NCI-H128 (cell line): ENCODE results near the gene SIK3.
"Not testable (repeated sequence)": the region's sequence is repeated elsewhere in the genome, so short reads cannot be mapped to it uniquely, and the experiment has no call there.

ENCODE experiments used
- DNase-seq: peaks from one replicate; lab custom pipeline; 2025; ENCODE audit not compliant: unreplicated experiment; lab: John Stamatoyannopoulos, UW

The SIK3 gene

GRCh38 chr11:117050121-117050520 is 48.1 kb downstream of the SIK3 start:
- DNase-seq, result not testable (repeated sequence)

DNA sequence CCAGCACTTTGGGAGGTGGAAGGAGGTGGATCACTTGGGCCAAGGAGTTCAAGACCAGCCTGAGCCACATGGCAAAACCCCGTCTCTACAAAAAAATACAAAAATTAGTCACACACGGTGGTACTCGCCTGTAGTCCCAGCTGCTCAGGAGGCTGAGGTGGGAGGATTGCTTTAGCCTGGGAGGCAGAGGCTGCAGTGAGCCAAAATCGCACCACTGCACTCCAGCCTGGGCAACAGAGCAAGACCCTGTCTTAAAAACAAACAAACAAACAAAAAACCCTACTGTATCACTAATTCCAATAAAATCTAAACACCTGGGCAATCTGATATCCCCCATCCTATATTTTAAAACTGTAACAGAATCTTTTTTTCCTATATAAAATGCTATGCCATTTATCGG is 51.6 kb downstream of the SIK3 start:
- not testable (repeated sequence) for DNase-seq

- DNase-seq, result no peak
Measured at GRCh38 chr11:117045956-117046355, 52.3 kb downstream of the SIK3 start.

- no peak for DNase-seq
Measured at GRCh38 chr11:117045196-117045595, 53.0 kb downstream of the SIK3 start.

DNA sequence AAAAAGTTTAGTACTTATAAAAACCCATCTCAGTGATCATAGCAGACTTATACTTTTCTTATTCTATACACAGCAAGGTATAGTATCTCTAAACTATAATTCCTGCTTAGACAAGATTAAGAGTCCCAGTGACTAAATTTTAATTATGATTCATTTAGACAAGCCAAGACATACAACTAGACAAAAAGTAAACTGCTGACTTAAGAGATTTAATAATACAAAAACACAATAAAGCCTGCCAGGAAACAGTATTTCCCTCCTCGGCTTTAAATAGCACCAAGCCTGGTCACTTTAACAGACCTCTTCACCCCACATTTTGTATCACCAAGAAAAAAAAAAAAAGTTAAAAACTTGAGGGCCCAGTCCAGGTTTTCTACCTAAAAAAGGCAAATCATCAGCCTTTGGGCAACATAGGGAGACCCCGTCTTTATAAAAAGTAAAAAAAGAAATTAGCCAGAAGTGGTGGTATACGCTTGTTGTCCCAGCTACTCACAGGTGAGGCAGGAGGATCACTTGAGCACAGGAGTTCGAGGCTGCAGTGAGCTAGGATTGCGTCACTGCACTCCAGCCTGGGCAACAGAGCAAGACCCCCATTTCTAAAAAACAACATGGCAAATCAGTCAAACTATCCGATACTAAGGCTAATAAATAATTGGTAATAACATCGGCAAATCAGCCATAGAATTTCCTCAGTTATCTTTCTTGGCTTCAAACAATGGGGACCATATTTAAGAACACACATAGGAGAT is 53.8 kb downstream of the SIK3 start:
- no peak for DNase-seq

DNA sequence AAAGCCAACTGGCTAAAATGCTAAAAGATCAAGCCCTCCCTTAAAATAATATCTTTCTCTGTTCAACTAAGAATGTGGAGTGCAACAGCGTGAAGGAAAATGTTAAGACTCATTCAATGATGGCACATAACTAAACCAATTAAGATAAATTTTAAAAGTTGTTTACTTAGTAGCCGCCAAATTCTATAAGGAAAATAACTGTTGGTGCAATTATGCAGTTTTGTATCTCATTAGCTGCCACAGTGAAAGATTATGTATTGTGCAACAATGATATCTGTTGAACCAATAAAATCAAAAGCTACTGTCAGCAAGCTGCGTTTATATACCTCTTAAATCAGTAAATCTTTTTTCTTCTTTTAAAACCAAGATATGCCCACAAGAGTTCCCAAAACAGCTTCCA is 55.5 kb downstream of the SIK3 start:
- no peak for DNase-seq

- no peak for DNase-seq
Measured at GRCh38 chr11:117039900-117040299, 58.3 kb downstream of the SIK3 start.

DNA sequence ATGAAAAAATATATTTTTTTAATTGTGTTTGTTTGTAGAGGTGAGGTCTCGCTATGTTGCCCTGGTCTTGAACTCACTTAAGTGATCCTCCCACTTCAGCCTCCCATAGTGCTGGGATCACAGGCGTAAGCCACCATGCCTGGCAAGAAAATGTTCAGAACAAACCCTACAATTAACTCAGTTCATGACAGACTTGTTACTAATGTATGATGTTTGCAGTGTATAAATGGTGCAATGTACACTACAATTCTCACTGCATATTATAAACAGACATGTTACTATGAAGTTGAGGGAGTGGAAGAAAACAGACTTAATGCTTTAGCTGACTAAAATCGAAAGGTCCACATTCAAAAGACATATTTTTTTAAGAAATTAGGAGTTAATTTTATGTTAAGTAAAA is 59.0 kb downstream of the SIK3 start:
- no peak for DNase-seq

- DNase-seq, result no peak
Measured at GRCh38 chr11:117037975-117038350, 60.3 kb downstream of the SIK3 start.

DNA sequence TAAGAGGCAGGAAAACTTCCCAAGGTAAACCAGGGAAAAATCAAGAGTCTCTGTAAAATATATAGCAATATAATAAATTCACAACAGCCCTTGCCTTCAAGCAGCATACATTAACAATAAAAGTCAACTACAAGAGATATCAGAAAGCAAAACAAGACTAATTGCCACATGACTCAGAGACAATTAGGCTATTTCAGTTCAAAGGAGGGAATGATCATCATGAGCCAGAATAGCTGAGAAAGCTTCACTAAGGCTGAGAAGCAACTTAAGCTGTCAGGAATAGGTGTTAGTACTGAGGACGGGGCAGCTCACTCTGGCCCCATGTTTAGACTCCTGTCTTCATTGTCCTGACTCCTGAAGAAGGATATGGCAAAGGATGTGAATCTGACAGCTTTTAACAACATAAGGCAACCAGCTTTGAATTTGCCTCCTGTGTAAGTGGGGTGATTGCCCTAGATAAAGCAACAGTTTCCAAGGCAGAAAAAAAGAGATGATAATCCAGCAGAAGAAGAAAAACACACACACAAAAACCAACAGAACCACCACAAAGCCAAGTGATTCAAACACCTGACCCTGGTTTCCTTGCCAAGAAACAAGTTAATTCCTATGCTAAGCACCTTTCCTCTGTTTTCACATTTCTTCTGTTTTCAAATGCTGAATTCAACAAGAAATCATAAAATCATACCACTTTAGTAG is 60.8 kb downstream of the SIK3 start:
- no peak for DNase-seq

DNA sequence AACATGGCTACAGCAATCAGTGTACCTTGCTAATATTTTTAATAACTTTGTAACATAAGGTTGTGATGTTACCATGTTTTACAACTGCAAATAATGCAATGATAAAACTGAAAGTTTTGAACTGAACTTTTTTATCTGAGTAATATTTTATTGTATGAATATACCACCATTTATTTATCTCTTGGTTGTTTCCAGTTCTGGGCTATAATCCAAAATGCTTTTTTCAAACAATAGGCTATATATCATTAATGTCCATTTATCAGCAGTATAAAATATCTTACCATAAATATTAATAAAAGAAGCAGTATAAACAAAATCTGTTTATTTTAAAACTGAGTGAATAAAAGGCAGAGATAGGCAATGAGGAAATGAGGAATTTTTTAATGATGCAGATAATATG is 63.3 kb downstream of the SIK3 start:
- DNase-seq, result no peak

- no peak for DNase-seq
Measured at GRCh38 chr11:117026593-117027330, 71.5 kb downstream of the SIK3 start.

- DNase-seq, result not testable (repeated sequence)
Measured at GRCh38 chr11:117023707-117024106, 74.5 kb downstream of the SIK3 start.

- DNase-seq, result no peak
Measured at GRCh38 chr11:117023178-117023577, 75.0 kb downstream of the SIK3 start.

DNA sequence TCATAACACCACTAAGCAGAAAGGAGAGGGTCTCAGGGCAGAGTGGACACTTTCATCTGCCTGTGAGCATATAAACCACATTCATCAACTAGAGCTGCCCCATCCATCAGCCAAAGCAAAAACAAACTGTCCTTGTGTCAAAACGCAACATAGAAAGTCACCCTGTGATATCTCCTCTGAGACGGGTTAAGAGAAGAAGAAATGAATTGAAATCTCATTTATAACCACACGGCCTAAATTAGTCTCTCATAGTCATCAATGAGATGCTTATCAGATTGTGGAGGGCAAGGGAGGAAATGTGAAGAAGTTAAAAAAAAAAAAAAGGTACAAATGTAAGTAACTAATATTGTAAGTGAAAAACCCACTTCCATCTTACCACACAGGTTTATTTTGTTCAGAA is 75.7 kb downstream of the SIK3 start:
- DNase-seq, result no peak

GRCh38 chr11:117020869-117021564 is 77.2 kb downstream of the SIK3 start:
- DNase-seq, result no peak

GRCh38 chr11:117020287-117020686 is 77.9 kb downstream of the SIK3 start:
- no peak for DNase-seq

DNA sequence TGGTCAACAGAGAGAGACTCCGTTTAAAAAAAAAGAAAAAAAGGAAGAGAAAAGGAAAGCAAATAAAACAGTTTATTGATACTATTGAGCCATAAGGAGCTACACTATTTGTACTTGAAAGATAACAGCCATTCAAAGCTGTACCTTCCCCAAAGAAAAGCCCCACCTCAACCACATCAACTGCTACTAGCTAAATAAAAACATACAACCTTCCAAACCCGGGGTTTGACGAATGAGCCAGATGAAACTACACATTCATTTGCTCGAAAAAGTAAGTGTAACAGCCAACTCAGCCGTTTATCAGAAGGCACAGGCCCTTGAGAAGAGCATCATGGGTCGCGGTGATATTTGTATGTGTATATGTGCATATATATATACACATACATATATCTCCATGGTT is 78.4 kb downstream of the SIK3 start:
- no peak for DNase-seq

GRCh38 chr11:117017456-117017855 is 80.8 kb downstream of the SIK3 start:
- no peak for DNase-seq

DNA sequence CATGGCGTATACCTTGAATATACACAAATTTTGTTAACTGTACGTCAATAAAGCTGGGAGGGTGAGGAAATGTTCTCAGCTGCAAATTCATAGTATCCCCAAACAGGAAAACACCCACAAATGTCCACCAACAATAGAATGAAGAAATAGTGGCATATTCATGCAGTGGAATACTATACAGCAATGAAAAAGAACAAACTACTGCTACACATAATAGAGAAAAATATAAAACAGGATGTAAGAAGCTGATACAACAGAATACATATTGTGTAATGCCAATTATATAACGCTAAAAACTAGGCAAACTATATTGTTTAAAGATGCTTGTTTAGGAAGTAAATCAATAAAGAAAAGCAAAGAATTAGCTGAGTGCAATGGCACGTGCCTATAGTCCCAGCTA is 81.5 kb downstream of the SIK3 start:
- no peak for DNase-seq

GRCh38 chr11:117016246-117016645 is 82.0 kb downstream of the SIK3 start:
- DNase-seq, result no peak

DNA sequence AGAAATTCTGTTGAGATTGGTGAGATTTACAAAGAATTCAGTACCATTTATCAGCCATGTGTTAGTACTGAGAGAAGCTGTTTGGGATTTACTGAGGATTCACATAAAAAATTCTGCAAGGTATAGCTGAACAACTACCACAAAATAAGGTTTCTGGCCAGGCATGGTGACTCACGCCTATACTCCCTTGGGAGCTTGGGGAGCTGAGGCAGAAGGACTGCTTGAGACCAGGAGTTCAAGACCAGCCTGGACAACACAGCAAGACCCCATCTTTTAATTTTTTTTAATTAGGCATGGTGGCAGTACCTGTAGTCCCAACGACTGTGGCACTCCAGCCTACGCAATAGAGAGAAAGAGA is 86.7 kb downstream of the SIK3 start:
- no peak for DNase-seq
